ENCODE measurements around the gene DNAH12. TPM values are rescaled to one million over a fixed set of nuclear protein-coding genes. Genes with fewer than 3 reads are reported as not detected.
A peak's percentile ranks its signal among the peaks of the same experiment; 100 is the strongest.

Gene DNAH12, protein sequence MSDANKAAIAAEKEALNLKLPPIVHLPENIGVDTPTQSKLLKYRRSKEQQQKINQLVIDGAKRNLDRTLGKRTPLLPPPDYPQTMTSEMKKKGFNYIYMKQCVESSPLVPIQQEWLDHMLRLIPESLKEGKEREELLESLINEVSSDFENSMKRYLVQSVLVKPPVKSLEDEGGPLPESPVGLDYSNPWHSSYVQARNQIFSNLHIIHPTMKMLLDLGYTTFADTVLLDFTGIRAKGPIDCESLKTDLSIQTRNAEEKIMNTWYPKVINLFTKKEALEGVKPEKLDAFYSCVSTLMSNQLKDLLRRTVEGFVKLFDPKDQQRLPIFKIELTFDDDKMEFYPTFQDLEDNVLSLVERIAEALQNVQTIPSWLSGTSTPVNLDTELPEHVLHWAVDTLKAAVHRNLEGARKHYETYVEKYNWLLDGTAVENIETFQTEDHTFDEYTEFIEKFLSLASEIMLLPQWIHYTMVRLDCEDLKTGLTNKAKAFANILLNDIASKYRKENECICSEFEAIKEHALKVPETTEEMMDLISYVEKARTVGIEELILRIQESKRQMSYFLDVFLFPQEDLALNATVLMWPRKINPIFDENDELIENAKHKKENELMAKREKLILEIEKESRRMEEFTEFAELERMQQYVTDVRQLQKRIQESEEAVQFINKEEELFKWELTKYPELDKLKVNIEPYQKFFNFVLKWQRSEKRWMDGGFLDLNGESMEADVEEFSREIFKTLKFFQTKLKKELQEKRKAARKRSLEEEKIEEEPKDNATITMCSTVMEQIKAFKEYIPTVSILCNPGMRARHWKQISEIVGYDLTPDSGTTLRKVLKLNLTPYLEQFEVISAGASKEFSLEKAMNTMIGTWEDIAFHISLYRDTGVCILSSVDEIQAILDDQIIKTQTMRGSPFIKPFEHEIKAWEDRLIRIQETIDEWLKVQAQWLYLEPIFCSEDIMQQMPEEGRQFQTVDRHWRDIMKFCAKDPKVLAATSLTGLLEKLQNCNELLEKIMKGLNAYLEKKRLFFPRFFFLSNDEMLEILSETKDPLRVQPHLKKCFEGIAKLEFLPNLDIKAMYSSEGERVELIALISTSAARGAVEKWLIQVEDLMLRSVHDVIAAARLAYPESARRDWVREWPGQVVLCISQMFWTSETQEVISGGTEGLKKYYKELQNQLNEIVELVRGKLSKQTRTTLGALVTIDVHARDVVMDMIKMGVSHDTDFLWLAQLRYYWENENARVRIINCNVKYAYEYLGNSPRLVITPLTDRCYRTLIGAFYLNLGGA (N-terminal part only)
- total RNA-seq: not detected

DNA sequence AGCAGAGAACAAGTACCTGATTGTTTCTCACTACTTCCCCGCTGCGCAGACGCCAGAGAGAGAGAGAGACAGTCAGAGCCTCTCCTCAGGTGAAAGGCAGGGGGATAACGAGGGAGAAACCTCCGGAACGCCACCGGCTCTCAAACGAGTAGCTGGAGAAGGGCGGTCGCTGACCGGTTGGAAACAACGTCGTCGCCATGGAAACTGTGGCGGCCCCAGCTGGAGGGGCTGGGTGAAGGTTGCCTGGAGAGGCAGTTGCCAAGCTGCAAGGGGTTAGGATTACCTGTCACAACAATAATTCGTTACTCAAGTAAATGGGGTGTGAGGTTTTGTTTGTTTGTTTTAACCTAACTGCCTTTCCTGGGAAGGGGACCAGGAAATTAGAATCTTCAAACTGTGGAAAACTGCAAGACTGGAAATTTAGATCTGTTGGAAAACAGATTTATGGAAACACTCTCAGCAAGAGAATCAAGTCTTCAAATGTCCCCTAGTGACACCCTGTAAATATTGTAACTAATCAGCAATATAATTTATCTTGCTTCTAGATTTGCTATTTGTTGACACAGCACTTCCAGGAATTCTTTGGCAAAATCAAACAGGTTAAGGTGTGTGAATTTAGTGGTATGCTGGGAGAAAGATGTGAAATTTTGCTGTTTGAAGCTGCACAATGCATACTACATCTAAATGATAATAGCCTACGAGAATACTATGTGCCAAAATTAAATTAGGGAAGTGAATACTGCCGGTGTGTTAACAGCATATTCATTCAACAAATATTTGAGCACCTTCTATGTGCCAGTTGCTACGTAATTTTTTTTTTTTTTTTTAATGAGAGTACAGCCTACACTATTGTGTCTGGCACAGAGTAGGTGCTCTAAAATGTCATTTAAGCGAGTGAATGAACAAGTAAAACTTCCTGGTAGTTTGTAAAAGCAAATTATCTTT, at the start of gene DNAH12:
Gene DNAH12, minus strand, starts transcription at position 164 of the 945 bp plus-strand sequence. CDS start 1,474 bp downstream, outside the sequence.
- H3K36me3 ChIP-seq: no peaks in the 10 kb centered on the region
- no peak for DNase-seq (ENCODE audit: low spot score in 2 of 2)
- intact Hi-C loops (cut with DNase I): no loop called here

GRCh38 chr3:57592306-57592705, 48.2 kb upstream of the DNAH12 start:
- no peak for TF ChIP-seq CTCF (IDR thresholded peaks at IDR 0.05)
- Histone ChIP-seq H3K4me1 (peaks cover 0 to 29% of the 10 kb centered on the region in 2 donors), H3K27me3 (no peaks in the 10 kb centered on the region), H3K9me3 (no peaks in the 10 kb centered on the region), H3K27ac (no peak overlapping the region), H3K36me3 (no peaks in the 10 kb centered on the region), H3K4me3 (peak overlapping the region in 1 of 2 donors; percentile 0)
- no peak for DNase-seq (ENCODE audit: low spot score in 2 of 2)
- intact Hi-C loops (cut with DNase I): no loop called here

More for the DNA sequence above, at the start of gene DNAH12:
- Histone ChIP-seq H3K4me3 (peak within 1 kb of the TSS; percentile 25 to 48), H3K27me3 (no peaks in the 10 kb centered on the region), H3K27ac (no peak within 1 kb of the TSS), H3K4me1 (peaks cover 0 to 8% of the 10 kb centered on the region in 2 donors), H3K9me3 (no peaks in the 10 kb centered on the region)
- no peak for TF ChIP-seq CTCF (IDR thresholded peaks at IDR 0.05)

- intact Hi-C loops (cut with DNase I): no loop called here
- Histone ChIP-seq H3K4me3 (no peak overlapping the region), H3K4me1 (peaks cover 3 to 31% of the 10 kb centered on the region in 2 donors), H3K9me3 (no peaks in the 10 kb centered on the region), H3K27ac (no peak overlapping the region), H3K27me3 (no peaks in the 10 kb centered on the region), H3K36me3 (peaks cover 6 to 9% of the 10 kb centered on the region in 2 donors)
- no peak for DNase-seq (ENCODE audit: low spot score in 2 of 2)
- no peak for TF ChIP-seq CTCF (IDR thresholded peaks at IDR 0.05)
These were observed 43.8 kb upstream of the DNAH12 start for GRCh38 chr3:57587905-57588304.

- H3K4me1 ChIP-seq: peaks cover 3 to 20% of the 10 kb centered on the region in 2 donors
- DNase-seq (ENCODE audit: low spot score in 2 of 2): no peak
- intact Hi-C loops (cut with DNase I): no loop called here
These were observed 42.6 kb upstream of the DNAH12 start for GRCh38 chr3:57586778-57587177.

More at GRCh38 chr3:57586778-57587177, 42.6 kb upstream of the DNAH12 start:
- H3K27ac ChIP-seq: no peak overlapping the region
- no peak for TF ChIP-seq CTCF (IDR thresholded peaks at IDR 0.05)
- H3K36me3 ChIP-seq: peaks cover 9 to 11% of the 10 kb centered on the region in 2 donors
- no peaks in the 10 kb centered on the region for H3K27me3 ChIP-seq
- no peaks in the 10 kb centered on the region for H3K9me3 ChIP-seq
- no peak overlapping the region for H3K4me3 ChIP-seq
